Measurements from ENCODE around the gene CYREN.

Gene CYREN

DNA sequence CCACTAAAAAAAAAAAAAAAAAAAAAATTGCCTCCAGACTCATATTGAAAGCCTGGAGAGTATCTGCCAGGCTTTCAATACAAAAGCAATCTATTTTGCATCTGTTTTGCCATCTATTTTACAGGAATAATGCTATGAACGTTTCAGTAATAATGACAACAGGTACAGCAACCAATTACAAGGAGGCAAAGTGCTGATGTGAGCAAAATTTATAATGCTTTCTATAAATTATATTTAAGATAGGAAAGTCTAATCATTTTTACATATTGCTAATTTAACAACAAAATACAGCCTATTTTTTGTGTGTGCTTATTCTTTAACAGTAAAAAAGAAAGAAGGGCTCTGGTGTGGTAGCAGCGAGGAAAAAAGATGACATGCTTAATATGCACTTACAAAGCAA is 30.8 kb upstream of the CYREN start:
- TF ChIP-seq CTCF (IDR thresholded peaks at IDR 0.05; ENCODE audit: insufficient read depth, low read length, poor library complexity, severe bottlenecking): no peak
- TF ChIP-seq EZH2phosphoT487 (conservative IDR thresholded peaks at IDR 0.05; ENCODE audit: low read length): no peak
- Histone ChIP-seq H3K4me3 (ENCODE audit: insufficient read depth, low read length, poor library complexity, severe bottlenecking) (no peak overlapping the region), H3K79me2 (ENCODE audit: insufficient read depth, low read length) (no peaks in the 10 kb centered on the region), H3K27me3 (ENCODE audit: low read length) (no peaks in the 10 kb centered on the region), H3K9me2 (replicated peaks; ENCODE audit: insufficient read depth, low read length) (no peaks in the 10 kb centered on the region), H3K9me3 (ENCODE audit: insufficient read depth, low read length) (no peaks in the 10 kb centered on the region), H3K4me2 (ENCODE audit: low read depth, low read length, poor library complexity, severe bottlenecking) (no peak overlapping the region), H3K27ac (ENCODE audit: low read depth, low read length) (no peak overlapping the region), H3K9ac (ENCODE audit: low read length) (no peak overlapping the region), H2AFZ (ENCODE audit: low read depth, low read length, severe bottlenecking) (no peak overlapping the region), H3F3A (ENCODE audit: insufficient read depth) (no peaks in the 10 kb centered on the region), H3K36me3 (ENCODE audit: low read length) (no peaks in the 10 kb centered on the region), H4K20me1 (ENCODE audit: low read depth, low read length) (no peaks in the 10 kb centered on the region)

DNA sequence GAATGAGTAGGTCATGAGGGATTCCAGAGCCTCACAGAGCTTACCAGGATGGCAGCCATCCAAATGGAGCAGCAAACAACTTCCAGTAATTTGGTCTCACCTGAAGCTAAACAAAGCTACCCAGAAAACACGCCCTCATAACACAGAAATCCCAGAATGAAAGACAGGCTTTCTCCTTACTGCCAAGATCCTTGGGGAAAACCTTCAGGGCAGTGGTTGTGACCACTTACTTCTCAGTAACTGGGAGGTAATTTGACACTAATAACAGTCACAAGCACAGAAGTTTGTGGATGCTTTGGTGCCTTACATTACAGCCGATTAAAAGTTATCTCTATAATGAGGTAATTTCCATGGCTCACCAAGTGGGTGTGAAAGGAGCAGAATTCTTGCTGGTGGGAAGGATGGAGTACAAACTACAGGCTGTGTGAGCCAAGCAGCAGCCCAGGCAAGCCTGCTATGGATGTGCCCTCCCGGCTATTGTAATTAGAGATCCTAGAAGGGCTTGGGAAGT is 30.4 kb upstream of the CYREN start:
- H3K79me2 ChIP-seq (ENCODE audit: insufficient read depth, low read length): no peaks in the 10 kb centered on the region
- no peak overlapping the region for H3K27ac ChIP-seq (ENCODE audit: low read depth, low read length)
- H3K27me3 ChIP-seq (ENCODE audit: low read length): no peaks in the 10 kb centered on the region
- TF ChIP-seq CTCF (IDR thresholded peaks at IDR 0.05; ENCODE audit: insufficient read depth, low read length, poor library complexity, severe bottlenecking) (no peak), EZH2phosphoT487 (conservative IDR thresholded peaks at IDR 0.05; ENCODE audit: low read length) (no peak)
- H3K36me3 ChIP-seq (ENCODE audit: low read length): no peaks in the 10 kb centered on the region
- H3K9ac ChIP-seq (ENCODE audit: low read length): no peak overlapping the region
- H3K9me2 ChIP-seq (replicated peaks; ENCODE audit: insufficient read depth, low read length): no peaks in the 10 kb centered on the region
- H3K4me2 ChIP-seq (ENCODE audit: low read depth, low read length, poor library complexity, severe bottlenecking): no peak overlapping the region
- H3K9me3 ChIP-seq (ENCODE audit: insufficient read depth, low read length): no peaks in the 10 kb centered on the region
- H4K20me1 ChIP-seq (ENCODE audit: low read depth, low read length): no peaks in the 10 kb centered on the region
- H3K4me3 ChIP-seq (ENCODE audit: insufficient read depth, low read length, poor library complexity, severe bottlenecking): no peak overlapping the region
- no peaks in the 10 kb centered on the region for H3F3A ChIP-seq (ENCODE audit: insufficient read depth)
- no peak overlapping the region for H2AFZ ChIP-seq (ENCODE audit: low read depth, low read length, severe bottlenecking)

GRCh38 chr7:135199439-135199838 is 28.9 kb upstream of the CYREN start:
- H4K20me1 ChIP-seq (ENCODE audit: low read depth, low read length): no peaks in the 10 kb centered on the region
- no peak overlapping the region for H3K4me2 ChIP-seq (ENCODE audit: low read depth, low read length, poor library complexity, severe bottlenecking)
- H2AFZ ChIP-seq (ENCODE audit: low read depth, low read length, severe bottlenecking): no peak overlapping the region
- H3K36me3 ChIP-seq (ENCODE audit: low read length): no peaks in the 10 kb centered on the region
- TF ChIP-seq EZH2phosphoT487 (conservative IDR thresholded peaks at IDR 0.05; ENCODE audit: low read length): no peak
- TF ChIP-seq CTCF (IDR thresholded peaks at IDR 0.05; ENCODE audit: insufficient read depth, low read length, poor library complexity, severe bottlenecking): no peak
- no peaks in the 10 kb centered on the region for H3F3A ChIP-seq (ENCODE audit: insufficient read depth)
- no peak overlapping the region for H3K4me3 ChIP-seq (ENCODE audit: insufficient read depth, low read length, poor library complexity, severe bottlenecking)
- H3K79me2 ChIP-seq (ENCODE audit: insufficient read depth, low read length): no peaks in the 10 kb centered on the region
- H3K27ac ChIP-seq (ENCODE audit: low read depth, low read length): no peak overlapping the region
- H3K9me3 ChIP-seq (ENCODE audit: insufficient read depth, low read length): no peaks in the 10 kb centered on the region
- no peaks in the 10 kb centered on the region for H3K27me3 ChIP-seq (ENCODE audit: low read length)
- H3K9me2 ChIP-seq (replicated peaks; ENCODE audit: insufficient read depth, low read length): no peaks in the 10 kb centered on the region
- no peak overlapping the region for H3K9ac ChIP-seq (ENCODE audit: low read length)
